Stimulated activated CD8-positive, alpha-beta memory T cell treated with anti-CD3 and anti-CD28 coated beads, Interleukin-2, amount 100 ng/mL, for 1 hour (primary cell): ENCODE data around the gene B2M.
"Not testable (repeated sequence)": the region's sequence is repeated elsewhere in the genome, so short reads cannot be mapped to it uniquely, and the experiment has no call there.

Source experiments
- DNase-seq, 2 donors: peaks; one replicate each; pipeline ENCODE4 v3.0.0-alpha.2; 2020; ENCODE audit warnings: low read depth in 2 of 2

Gene B2M

GRCh38 chr15:44711096-44711742 lies at the start of gene B2M, which contains the start of gene PATL2:
B2M (plus strand) TSS chr15:44711517; CDS start chr15:44711547, 30 bp downstream.
PATL2 (minus strand) TSS chr15:44711323; CDS start chr15:44676490, 34,833 bp downstream.
- DNase-seq = peak; percentile 91 to 93

- no peak for DNase-seq
Measured at GRCh38 chr15:44661576-44661975, 49.7 kb upstream of the B2M start.

GRCh38 chr15:44662478-44663409 lies 48.6 kb upstream of the B2M start:
- peak; percentile 60 to 73 for DNase-seq

- peak; percentile 91 to 93 for DNase-seq
Measured at GRCh38 chr15:44663410-44664308, 47.7 kb upstream of the B2M start, which contains the start of gene SPG11. SPG11 (minus strand) TSS chr15:44663662; CDS start chr15:44663647, 15 bp downstream.

GRCh38 chr15:44666210-44667038 lies 44.9 kb upstream of the B2M start:
- no peak for DNase-seq

- DNase-seq = no peak
Measured at GRCh38 chr15:44667039-44667360, 44.3 kb upstream of the B2M start.

GRCh38 chr15:44668921-44669320 lies 42.4 kb upstream of the B2M start:
- DNase-seq = no peak

GRCh38 chr15:44670087-44670950 lies 41.0 kb upstream of the B2M start:
- no peak for DNase-seq

- DNase-seq = no peak
Measured at GRCh38 chr15:44673639-44674038, 37.7 kb upstream of the B2M start.

- no peak for DNase-seq
Measured at GRCh38 chr15:44675911-44676310, 35.4 kb upstream of the B2M start.

- DNase-seq = no peak
Measured at GRCh38 chr15:44676676-44677075, 34.6 kb upstream of the B2M start.

GRCh38 chr15:44682211-44682610 lies 29.1 kb upstream of the B2M start:
- DNase-seq = no peak

GRCh38 chr15:44682809-44683682 lies 28.3 kb upstream of the B2M start:
- DNase-seq = peak; percentile 54 to 59

- DNase-seq = not testable (repeated sequence)
Measured at GRCh38 chr15:44689318-44689717, 22.0 kb upstream of the B2M start.

GRCh38 chr15:44690245-44690644 lies 21.1 kb upstream of the B2M start:
- not testable (repeated sequence) for DNase-seq

- DNase-seq = no peak
Measured at GRCh38 chr15:44692659-44693058, 18.7 kb upstream of the B2M start.

GRCh38 chr15:44694416-44694815 lies 16.9 kb upstream of the B2M start:
- DNase-seq = no peak

- DNase-seq = no peak
Measured at GRCh38 chr15:44695294-44695693, 16.0 kb upstream of the B2M start.

- no peak for DNase-seq
Measured at GRCh38 chr15:44697014-44697413, 14.3 kb upstream of the B2M start.
